Neural cell (in vitro differentiated cells): ENCODE data around the gene SLC37A3.

Experiments
- EZH2 ChIP-seq: fragments of 200-600, 300-800 bp; shearing (Covaris generic), sonication (generic); IDR thresholded peaks from 2 replicates; pipeline ENCODE4 v1.6.1; 2014; ENCODE audit warnings: antibody characterized with exemption, low read length, borderline replicate concordance, mild to moderate bottlenecking; ENCODE audit not compliant: insufficient read depth, poor library complexity, severe bottlenecking
- MXI1 ChIP-seq: fragments of 450-650 bp; conservative IDR thresholded peaks from 2 replicates; pipeline ENCODE4 v1.6.1; 2014; ENCODE audit warnings: antibody characterized with exemption, mild to moderate bottlenecking; ENCODE audit not compliant: poor library complexity, severe bottlenecking
- POLR2AphosphoS5 ChIP-seq: IDR thresholded peaks from 2 replicates; pipeline ENCODE4 v1.6.1; 2012
- SMC3 ChIP-seq: fragments of 450-650 bp; conservative IDR thresholded peaks from 2 replicates; pipeline ENCODE4 v1.6.1; 2014; ENCODE audit warnings: antibody characterized with exemption, mild to moderate bottlenecking, moderate library complexity; ENCODE audit not compliant: poor library complexity
- TF ChIP-seq, protein P1 (sequence below): fragments of 450-650 bp; IDR thresholded peaks from 2 replicates; pipeline ENCODE4 v1.5.1; 2014; ENCODE audit warnings: antibody characterized with exemption, mild to moderate bottlenecking, moderate library complexity; ENCODE audit not compliant: poor library complexity, severe bottlenecking

DNA sequence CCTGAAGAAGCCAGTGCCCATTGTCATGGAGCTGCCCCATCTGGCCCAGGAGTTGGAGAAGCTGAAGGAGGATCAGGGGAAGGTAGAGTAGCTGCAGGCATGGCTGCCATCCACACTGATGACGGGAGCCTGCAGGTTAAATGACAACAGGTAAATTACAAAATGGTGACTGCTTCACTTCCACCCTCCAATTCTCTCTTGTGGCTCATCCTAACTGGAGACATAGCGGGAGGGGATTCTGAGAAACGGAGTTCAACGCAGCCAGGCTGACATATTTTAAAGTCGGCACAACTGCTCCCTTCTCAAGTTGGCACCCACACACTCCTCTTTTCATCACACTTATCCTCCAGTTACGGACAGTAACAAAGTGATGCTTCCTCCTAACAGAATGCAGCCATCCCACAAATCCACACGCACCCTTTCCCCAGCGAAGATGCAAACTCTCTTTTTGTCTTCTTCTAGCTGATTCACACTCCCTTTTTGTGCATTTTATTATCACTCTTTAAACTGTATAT is 103.0 kb downstream of the SLC37A3 start:
- TF ChIP-seq, protein P1, sequence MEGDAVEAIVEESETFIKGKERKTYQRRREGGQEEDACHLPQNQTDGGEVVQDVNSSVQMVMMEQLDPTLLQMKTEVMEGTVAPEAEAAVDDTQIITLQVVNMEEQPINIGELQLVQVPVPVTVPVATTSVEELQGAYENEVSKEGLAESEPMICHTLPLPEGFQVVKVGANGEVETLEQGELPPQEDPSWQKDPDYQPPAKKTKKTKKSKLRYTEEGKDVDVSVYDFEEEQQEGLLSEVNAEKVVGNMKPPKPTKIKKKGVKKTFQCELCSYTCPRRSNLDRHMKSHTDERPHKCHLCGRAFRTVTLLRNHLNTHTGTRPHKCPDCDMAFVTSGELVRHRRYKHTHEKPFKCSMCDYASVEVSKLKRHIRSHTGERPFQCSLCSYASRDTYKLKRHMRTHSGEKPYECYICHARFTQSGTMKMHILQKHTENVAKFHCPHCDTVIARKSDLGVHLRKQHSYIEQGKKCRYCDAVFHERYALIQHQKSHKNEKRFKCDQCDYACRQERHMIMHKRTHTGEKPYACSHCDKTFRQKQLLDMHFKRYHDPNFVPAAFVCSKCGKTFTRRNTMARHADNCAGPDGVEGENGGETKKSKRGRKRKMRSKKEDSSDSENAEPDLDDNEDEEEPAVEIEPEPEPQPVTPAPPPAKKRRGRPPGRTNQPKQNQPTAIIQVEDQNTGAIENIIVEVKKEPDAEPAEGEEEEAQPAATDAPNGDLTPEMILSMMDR: no peak
- TF ChIP-seq EZH2 (no peak), POLR2AphosphoS5 (no peak), MXI1 (no peak), SMC3 (no peak)
